ENCODE measurements around the gene STX10. TPM values are rescaled to one million over a fixed set of nuclear protein-coding genes. Genes with fewer than 3 reads are reported as not detected.
A peak's percentile ranks its signal among the peaks of the same experiment; 100 is the strongest.

The STX10 gene
- total and polyA plus RNA-seq, 12 donors, result 16.0 to 182 (median 65.0) TPM

DNA sequence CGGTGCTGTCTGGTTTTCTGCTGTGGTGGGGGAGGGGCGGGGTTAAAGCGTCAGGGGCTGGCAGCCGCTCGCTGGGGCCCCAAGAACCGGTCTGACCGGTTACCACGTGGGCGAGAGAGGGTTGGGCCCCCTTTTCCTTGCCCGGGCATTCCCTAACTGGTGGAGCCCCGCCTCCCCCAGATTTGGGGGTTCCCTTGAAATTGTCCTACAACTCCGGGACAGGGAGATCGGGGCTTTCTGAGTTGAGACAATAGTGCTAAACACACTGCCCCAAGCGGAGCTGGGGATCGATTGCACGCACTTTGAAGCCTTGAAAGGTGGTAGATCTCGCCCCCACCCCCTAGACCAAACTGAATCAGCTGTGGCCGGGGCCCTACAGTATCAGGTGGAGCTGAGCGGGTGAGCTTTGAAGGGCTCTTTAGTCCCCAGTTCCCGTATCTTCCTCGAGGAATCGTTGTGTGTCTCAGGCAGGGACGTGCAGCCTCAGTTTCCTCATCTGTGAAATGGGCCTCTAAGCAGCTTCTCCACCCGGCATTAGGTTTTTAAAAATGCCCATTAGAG, 4.8 kb upstream of the STX10 start:
- WGBS, 4 donors, result 5 to 10% (median 6%) methylated on average over 13 to 24 of the region's 24 CpGs
- TF ChIP-seq POLR2A (IDR thresholded peaks at IDR 0.05), result peak in 1 of 2 donors; percentile 21
- TF ChIP-seq, protein P1, sequence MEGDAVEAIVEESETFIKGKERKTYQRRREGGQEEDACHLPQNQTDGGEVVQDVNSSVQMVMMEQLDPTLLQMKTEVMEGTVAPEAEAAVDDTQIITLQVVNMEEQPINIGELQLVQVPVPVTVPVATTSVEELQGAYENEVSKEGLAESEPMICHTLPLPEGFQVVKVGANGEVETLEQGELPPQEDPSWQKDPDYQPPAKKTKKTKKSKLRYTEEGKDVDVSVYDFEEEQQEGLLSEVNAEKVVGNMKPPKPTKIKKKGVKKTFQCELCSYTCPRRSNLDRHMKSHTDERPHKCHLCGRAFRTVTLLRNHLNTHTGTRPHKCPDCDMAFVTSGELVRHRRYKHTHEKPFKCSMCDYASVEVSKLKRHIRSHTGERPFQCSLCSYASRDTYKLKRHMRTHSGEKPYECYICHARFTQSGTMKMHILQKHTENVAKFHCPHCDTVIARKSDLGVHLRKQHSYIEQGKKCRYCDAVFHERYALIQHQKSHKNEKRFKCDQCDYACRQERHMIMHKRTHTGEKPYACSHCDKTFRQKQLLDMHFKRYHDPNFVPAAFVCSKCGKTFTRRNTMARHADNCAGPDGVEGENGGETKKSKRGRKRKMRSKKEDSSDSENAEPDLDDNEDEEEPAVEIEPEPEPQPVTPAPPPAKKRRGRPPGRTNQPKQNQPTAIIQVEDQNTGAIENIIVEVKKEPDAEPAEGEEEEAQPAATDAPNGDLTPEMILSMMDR (IDR thresholded peaks at IDR 0.05), result peak in 2 of 6 experiments; percentile 11 to 23
- peak overlapping the region; percentile 97 to 99 (median 98) for H3K27ac ChIP-seq
- peak; percentile 76 to 87 (median 83) for DNase-seq
- H3K27me3 ChIP-seq, result no peaks in the 10 kb centered on the region
- H3K9me3 ChIP-seq (replicated peaks in 1 of 3), result no peaks in the 10 kb centered on the region
- intact Hi-C loops (cut with DNase I), result no loop called here
- H3K4me1 ChIP-seq (replicated peaks in 1 of 2), result peaks cover 11 to 28% of the 10 kb centered on the region in 2 donors
- no peaks in the 10 kb centered on the region for H3K36me3 ChIP-seq (replicated peaks in 1 of 2)
- peak overlapping the region in 3 of 4 donors; percentile 19 to 88 (median 64) for H3K4me3 ChIP-seq

- DNase-seq, result peak; percentile 91 to 98 (median 96)
- intact Hi-C loops (cut with DNase I), result no loop called here
- Histone ChIP-seq H3K4me3 (peak overlapping the region; percentile 56 to 88 (median 76)), H3K9me3 (replicated peaks in 1 of 3) (no peaks in the 10 kb centered on the region), H3K27me3 (no peaks in the 10 kb centered on the region), H3K27ac (peak overlapping the region; percentile 97 to 99 (median 98)), H3K4me1 (replicated peaks in 1 of 2) (peaks cover 16 to 32% of the 10 kb centered on the region in 2 donors), H3K36me3 (replicated peaks in 1 of 2) (no peaks in the 10 kb centered on the region)
- peak; percentile 40 to 86 for TF ChIP-seq POLR2A (IDR thresholded peaks at IDR 0.05)
- TF ChIP-seq, protein P1 (IDR thresholded peaks at IDR 0.05), result peak in 1 of 6 experiments; percentile 10
- 0 to 7% (median 2%) methylated on average over 11 to 21 of the region's 21 CpGs for WGBS, 4 donors
Observed at GRCh38 chr19:13154241-13154778, 4.1 kb upstream of the STX10 start.

- 2 to 4% (median 2%) methylated on average over 15 to 69 of the region's 69 CpGs for WGBS, 4 donors
- peak overlapping the region; percentile 97 to 99 (median 98) for H3K27ac ChIP-seq
- peaks cover 22 to 38% of the 10 kb centered on the region in 2 donors for H3K4me1 ChIP-seq (replicated peaks in 1 of 2)
- no peak for TF ChIP-seq POLR2A (IDR thresholded peaks at IDR 0.05)
- TF ChIP-seq, protein P1 (IDR thresholded peaks at IDR 0.05), result peak in 1 of 6 experiments; percentile 5
- H3K9me3 ChIP-seq (replicated peaks in 1 of 3), result no peaks in the 10 kb centered on the region
- intact Hi-C loops (cut with DNase I), result no loop called here
- peak in 6 of 7 donors; percentile 44 to 55 (median 49) for DNase-seq
- no peaks in the 10 kb centered on the region for H3K27me3 ChIP-seq
- peak overlapping the region; percentile 56 to 88 (median 76) for H3K4me3 ChIP-seq
- H3K36me3 ChIP-seq (replicated peaks in 1 of 2), result no peaks in the 10 kb centered on the region
Observed at GRCh38 chr19:13153569-13154240, 3.5 kb upstream of the STX10 start.

DNA sequence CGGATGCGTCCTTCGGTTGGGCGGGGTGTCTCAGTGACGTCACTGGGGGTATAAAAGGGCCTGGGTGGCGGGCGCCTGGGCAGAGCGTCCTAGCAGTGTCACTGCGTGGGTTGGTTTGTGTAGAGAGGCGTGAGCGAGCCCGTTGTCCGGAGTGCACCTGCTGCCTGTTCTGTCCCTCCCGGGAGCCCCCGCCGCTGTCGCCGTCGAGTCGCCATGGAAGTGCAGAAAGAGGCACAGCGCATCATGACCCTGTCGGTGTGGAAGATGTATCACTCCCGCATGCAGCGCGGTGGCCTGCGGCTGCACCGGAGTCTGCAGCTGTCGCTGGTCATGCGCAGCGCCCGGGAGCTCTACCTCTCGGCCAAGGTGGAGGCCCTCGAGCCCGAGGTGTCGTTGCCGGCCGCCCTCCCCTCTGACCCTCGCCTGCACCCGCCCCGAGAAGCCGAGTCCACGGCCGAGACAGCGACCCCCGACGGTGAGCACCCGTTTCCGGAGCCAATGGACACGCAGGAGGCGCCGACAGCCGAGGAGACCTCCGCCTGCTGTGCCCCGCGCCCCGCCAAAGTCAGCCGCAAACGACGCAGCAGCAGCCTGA, 2.9 kb upstream of the STX10 start:
- H3K4me3 ChIP-seq, result peak overlapping the region; percentile 56 to 88 (median 76)
- DNase-seq, result peak; percentile 96 to 99 (median 97)
- H3K4me1 ChIP-seq (replicated peaks in 1 of 2), result peaks cover 23 to 40% of the 10 kb centered on the region in 2 donors
- no peaks in the 10 kb centered on the region for H3K9me3 ChIP-seq (replicated peaks in 1 of 3)
- intact Hi-C loops (cut with DNase I), result no loop called here
- H3K27ac ChIP-seq, result peak overlapping the region; percentile 97 to 99 (median 98)
- H3K36me3 ChIP-seq (replicated peaks in 1 of 2), result no peaks in the 10 kb centered on the region
- H3K27me3 ChIP-seq, result no peaks in the 10 kb centered on the region
- TF ChIP-seq, protein P1 (IDR thresholded peaks at IDR 0.05), result peak in 3 of 6 experiments; percentile 19 to 30 (median 19)
- peak; percentile 100 for TF ChIP-seq POLR2A (IDR thresholded peaks at IDR 0.05)
- WGBS, 4 donors, result 0 to 3% (median 1%) methylated on average over 12 to 59 of the region's 59 CpGs; no CpG with 5 or more reads in 1 of the 4 donors

Measured in adrenal gland (tissue), 12 donors.